PC-9 (cell line): Measurements from ENCODE around the gene KIR2DL4.
"Not testable (repeated sequence)": the region's sequence is repeated elsewhere in the genome, so short reads cannot be mapped to it uniquely, and the experiment has no call there.

Experiments
- EZH2 ChIP-seq: fragments of 200-600 bp; sonication (generic); IDR thresholded peaks from 2 replicates; pipeline ENCODE4 v1.8.0; 2017; ENCODE audit warnings: antibody characterized with exemption, low read depth
- TF ChIP-seq, protein P1 (sequence below): fragments of 200-600 bp; sonication (generic); conservative IDR thresholded peaks from 2 replicates; pipeline ENCODE4 v1.6.1; 2017; ENCODE audit warnings: mixed run types, antibody characterized with exemption, mild to moderate bottlenecking, moderate library complexity

DNA sequence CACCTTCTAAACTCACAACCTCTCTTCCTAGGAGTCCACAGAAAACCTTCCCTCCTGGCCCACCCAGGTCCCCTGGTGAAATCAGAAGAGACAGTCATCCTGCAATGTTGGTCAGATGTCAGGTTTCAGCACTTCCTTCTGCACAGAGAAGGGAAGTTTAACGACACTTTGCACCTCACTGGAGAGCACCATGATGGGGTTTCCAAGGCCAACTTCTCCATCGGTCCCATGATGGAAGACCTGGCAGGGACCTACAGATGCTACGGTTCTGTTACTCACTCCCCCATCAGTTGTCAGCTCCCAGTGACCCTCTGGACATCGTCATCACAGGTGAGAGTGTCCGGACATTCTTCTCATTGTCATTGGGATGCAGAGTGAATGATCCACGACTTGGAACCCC is 44.8 kb upstream of the KIR2DL4 start:
- TF ChIP-seq, protein P1, sequence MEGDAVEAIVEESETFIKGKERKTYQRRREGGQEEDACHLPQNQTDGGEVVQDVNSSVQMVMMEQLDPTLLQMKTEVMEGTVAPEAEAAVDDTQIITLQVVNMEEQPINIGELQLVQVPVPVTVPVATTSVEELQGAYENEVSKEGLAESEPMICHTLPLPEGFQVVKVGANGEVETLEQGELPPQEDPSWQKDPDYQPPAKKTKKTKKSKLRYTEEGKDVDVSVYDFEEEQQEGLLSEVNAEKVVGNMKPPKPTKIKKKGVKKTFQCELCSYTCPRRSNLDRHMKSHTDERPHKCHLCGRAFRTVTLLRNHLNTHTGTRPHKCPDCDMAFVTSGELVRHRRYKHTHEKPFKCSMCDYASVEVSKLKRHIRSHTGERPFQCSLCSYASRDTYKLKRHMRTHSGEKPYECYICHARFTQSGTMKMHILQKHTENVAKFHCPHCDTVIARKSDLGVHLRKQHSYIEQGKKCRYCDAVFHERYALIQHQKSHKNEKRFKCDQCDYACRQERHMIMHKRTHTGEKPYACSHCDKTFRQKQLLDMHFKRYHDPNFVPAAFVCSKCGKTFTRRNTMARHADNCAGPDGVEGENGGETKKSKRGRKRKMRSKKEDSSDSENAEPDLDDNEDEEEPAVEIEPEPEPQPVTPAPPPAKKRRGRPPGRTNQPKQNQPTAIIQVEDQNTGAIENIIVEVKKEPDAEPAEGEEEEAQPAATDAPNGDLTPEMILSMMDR, result not testable (repeated sequence)
- TF ChIP-seq EZH2, result not testable (repeated sequence)
